Muscle layer of duodenum (tissue), 2 donors: ENCODE data around the gene PRKCQ.
"Not testable (repeated sequence)": the region's sequence is repeated elsewhere in the genome, so short reads cannot be mapped to it uniquely, and the experiment has no call there.

ENCODE experiments used
- H3K27ac ChIP-seq: one replicate; pipeline ENCODE4 v1.7.0; 2013; ENCODE audit warnings: mild to moderate bottlenecking, low read length
- H3K27me3 ChIP-seq: one replicate; pipeline ENCODE4 v1.7.0; 2013; ENCODE audit warnings: low read depth, mild to moderate bottlenecking, control low read depth, low read length
- H3K36me3 ChIP-seq, 2 donors: one replicate each; pipeline ENCODE4 v1.7.0; 2013; ENCODE audit warnings: low read length in 2 of 2, control low read depth in 1 of 2, mild to moderate bottlenecking in 1 of 2; ENCODE audit not compliant: insufficient read depth in 2 of 2, control insufficient read depth in 1 of 2
- H3K4me1 ChIP-seq, 2 donors: one replicate each; pipeline ENCODE4 v1.7.0; 2013; ENCODE audit warnings: low read length in 2 of 2, mild to moderate bottlenecking in 2 of 2, control low read depth in 1 of 2, moderate library complexity in 1 of 2; ENCODE audit not compliant: insufficient read depth in 2 of 2, control insufficient read depth in 1 of 2
- H3K4me3 ChIP-seq, 2 donors: one replicate each; pipeline ENCODE4 v1.7.0; 2013; ENCODE audit warnings: low read length in 2 of 2, low read depth in 1 of 2, mild to moderate bottlenecking in 1 of 2
- H3K9me3 ChIP-seq, 2 donors: one replicate each; pipeline ENCODE4 v1.7.0; 2013; ENCODE audit warnings: low read length in 2 of 2, control low read depth in 1 of 2, mild to moderate bottlenecking in 1 of 2; ENCODE audit not compliant: control insufficient read depth in 1 of 2
- donor health status: healthy.

The PRKCQ gene

DNA sequence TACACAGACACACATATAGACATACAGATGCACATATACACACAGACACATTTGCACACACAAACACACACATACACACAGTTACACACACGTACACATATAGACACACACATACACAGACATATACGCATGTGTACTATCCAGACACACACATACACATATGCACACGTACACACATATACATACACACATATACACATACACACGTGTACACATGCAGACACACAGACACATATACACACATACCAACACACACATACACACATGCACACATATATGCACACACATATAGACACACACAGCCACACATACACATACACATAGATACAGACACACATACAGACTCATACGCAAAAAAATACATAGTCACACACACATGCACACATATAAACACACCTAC, 193.1 kb downstream of the PRKCQ start:
- H3K4me1 ChIP-seq: peaks cover 9 to 10% of the 10 kb centered on the region in 2 donors
- H3K36me3 ChIP-seq: no peaks in the 10 kb centered on the region
- H3K27ac ChIP-seq: no peak overlapping the region
- H3K4me3 ChIP-seq: no peak overlapping the region
- no peaks in the 10 kb centered on the region for H3K27me3 ChIP-seq
- peaks cover 18 to 19% of the 10 kb centered on the region in 2 donors for H3K9me3 ChIP-seq

- H3K36me3 ChIP-seq: no peaks in the 10 kb centered on the region
- peaks cover 18 to 19% of the 10 kb centered on the region in 2 donors for H3K9me3 ChIP-seq
- peaks cover 13 to 15% of the 10 kb centered on the region in 2 donors for H3K4me1 ChIP-seq
- no peaks in the 10 kb centered on the region for H3K27me3 ChIP-seq
- no peak overlapping the region for H3K27ac ChIP-seq
- H3K4me3 ChIP-seq: no peak overlapping the region
Observed at GRCh38 chr10:6386346-6386745, 193.7 kb downstream of the PRKCQ start.

- Histone ChIP-seq H3K36me3 (no peaks in the 10 kb centered on the region), H3K4me3 (no peak overlapping the region), H3K4me1 (peaks cover 13 to 17% of the 10 kb centered on the region in 2 donors), H3K27me3 (no peaks in the 10 kb centered on the region), H3K9me3 (peaks cover 18 to 19% of the 10 kb centered on the region in 2 donors), H3K27ac (no peak overlapping the region)
Observed at GRCh38 chr10:6385665-6386064, 194.4 kb downstream of the PRKCQ start.

DNA sequence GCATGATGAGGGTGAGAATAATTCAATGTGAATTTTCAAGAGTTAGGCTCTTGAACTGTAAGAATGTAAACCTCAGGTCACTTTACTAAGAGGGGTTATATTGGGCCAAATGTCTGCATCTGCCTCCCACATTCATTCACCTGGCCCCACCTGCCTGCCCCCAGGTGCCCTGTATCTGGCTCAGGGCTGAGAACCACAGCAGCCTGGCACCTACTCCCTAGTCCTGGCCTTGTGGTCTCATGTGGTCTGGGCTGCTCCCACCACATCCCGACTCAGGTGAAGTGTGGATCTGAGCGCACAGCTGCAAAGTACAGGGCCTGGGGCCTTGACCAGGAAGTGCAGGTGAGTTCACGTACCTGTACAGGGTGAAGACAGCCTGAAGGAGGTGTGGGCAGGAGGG, 195.2 kb downstream of the PRKCQ start:
- Histone ChIP-seq H3K27me3 (no peaks in the 10 kb centered on the region), H3K4me1 (peaks cover 13 to 17% of the 10 kb centered on the region in 2 donors), H3K9me3 (peaks cover 14 to 17% of the 10 kb centered on the region in 2 donors), H3K27ac (no peak overlapping the region), H3K36me3 (no peaks in the 10 kb centered on the region), H3K4me3 (no peak overlapping the region)

GRCh38 chr10:6384031-6384430, 196.0 kb downstream of the PRKCQ start:
- Histone ChIP-seq H3K36me3 (no peaks in the 10 kb centered on the region), H3K4me3 (no peak overlapping the region), H3K27me3 (no peaks in the 10 kb centered on the region), H3K27ac (no peak overlapping the region), H3K4me1 (peaks cover 13 to 17% of the 10 kb centered on the region in 2 donors), H3K9me3 (peaks cover 6 to 11% of the 10 kb centered on the region in 2 donors)

GRCh38 chr10:6383096-6383812, 196.8 kb downstream of the PRKCQ start:
- peaks cover 0 to 4% of the 10 kb centered on the region in 2 donors for H3K9me3 ChIP-seq
- no peaks in the 10 kb centered on the region for H3K27me3 ChIP-seq
- H3K36me3 ChIP-seq: no peaks in the 10 kb centered on the region
- H3K27ac ChIP-seq: peak overlapping the region; percentile 39
- H3K4me3 ChIP-seq: no peak overlapping the region
- H3K4me1 ChIP-seq: peaks cover 13 to 17% of the 10 kb centered on the region in 2 donors

GRCh38 chr10:6382081-6382480, 198.0 kb downstream of the PRKCQ start:
- peaks cover 13 to 17% of the 10 kb centered on the region in 2 donors for H3K4me1 ChIP-seq
- H3K4me3 ChIP-seq: peak overlapping the region in 1 of 2 donors; percentile 5
- H3K27me3 ChIP-seq: no peaks in the 10 kb centered on the region
- H3K9me3 ChIP-seq: peaks cover 0 to 4% of the 10 kb centered on the region in 2 donors
- H3K27ac ChIP-seq: peak overlapping the region; percentile 39
- H3K36me3 ChIP-seq: no peaks in the 10 kb centered on the region

DNA sequence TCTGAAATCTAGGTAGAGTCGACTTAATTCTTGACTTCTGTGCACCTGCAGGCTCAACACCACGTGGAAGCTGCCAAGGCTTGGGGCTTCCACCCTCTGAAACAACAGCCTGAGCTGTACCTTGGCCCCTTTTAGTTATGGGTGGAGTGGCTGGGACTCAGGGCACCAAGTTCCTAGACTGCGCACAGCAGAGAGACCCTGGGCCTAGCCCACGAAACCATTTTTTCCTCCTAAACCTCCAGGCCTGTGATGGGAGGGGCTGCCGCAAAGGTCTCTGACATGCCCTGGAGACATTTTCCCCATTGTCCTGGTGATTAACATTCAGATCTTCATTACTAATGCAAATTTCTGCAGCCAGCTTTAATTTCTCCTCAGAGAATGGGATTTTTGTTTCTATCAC, 199.6 kb downstream of the PRKCQ start:
- H3K27ac ChIP-seq, H3K9me3 ChIP-seq, H3K27me3 ChIP-seq, H3K36me3 ChIP-seq, H3K4me3 ChIP-seq: not testable (repeated sequence)
- H3K4me1 ChIP-seq: peaks cover 13 to 17% of the 10 kb centered on the region in 2 donors

GRCh38 chr10:6379015-6379776, 200.9 kb downstream of the PRKCQ start:
- no peak overlapping the region for H3K27ac ChIP-seq
- H3K9me3 ChIP-seq: peaks cover 0 to 4% of the 10 kb centered on the region in 2 donors
- peaks cover 13 to 17% of the 10 kb centered on the region in 2 donors for H3K4me1 ChIP-seq
- H3K36me3 ChIP-seq: no peaks in the 10 kb centered on the region
- H3K4me3 ChIP-seq: no peak overlapping the region
- no peaks in the 10 kb centered on the region for H3K27me3 ChIP-seq
